Measurements from ENCODE around the gene MGAT2. TPM values are rescaled to one million over a fixed set of nuclear protein-coding genes. Genes with fewer than 3 reads are reported as not detected.
A peak's percentile ranks its signal among the peaks of the same experiment; 100 is the strongest.

MGAT2 gene
- total and polyA plus RNA-seq, 2 of the 4 experiments (the other 2 are of a cell fraction): 36.6 to 67.6 TPM

GRCh38 chr14:49619730-49620129, 869 bp upstream of the MGAT2 start:
- Histone ChIP-seq H3K9me3 (ENCODE audit: control insufficient read depth, insufficient read depth, low read length) (no peaks in the 10 kb centered on the region), H3K56ac (ENCODE audit: extremely low read depth, insufficient read depth, low read length) (peak overlapping the region; percentile 94), H2AK9ac (replicated peaks; ENCODE audit: low read depth, low read length, poor library complexity) (peak overlapping the region; percentile 92), H4K5ac (ENCODE audit: low read depth, low read length) (peak overlapping the region; percentile 2; the same call in 1 of the 2 replicates), H3K23ac (ENCODE audit: low read depth, low read length) (peak overlapping the region; percentile 81; the same call in 1 of the 2 replicates), H2AFZ (replicated peaks; ENCODE audit: low read length, poor library complexity) (no peak overlapping the region), H3K14ac (replicated peaks; ENCODE audit: low read depth, low read length) (peak overlapping the region; percentile 89), H3K18ac (ENCODE audit: low read depth, low read length) (no peak overlapping the region), H3K4me1 (ENCODE audit: control insufficient read depth, insufficient read depth, low read length) (peaks cover 13% of the 10 kb centered on the region), H3K27ac (ENCODE audit: insufficient read depth, low read length) (peak overlapping the region; percentile 91), H4K91ac (ENCODE audit: insufficient read depth, low read depth, low read length) (peak overlapping the region; percentile 87), H3K9me1 (ENCODE audit: insufficient read depth, low read length) (peaks cover 7% of the 10 kb centered on the region), H2BK15ac (ENCODE audit: low read depth, low read length) (no peak overlapping the region), H2BK5ac (ENCODE audit: low read depth, low read length, poor library complexity, severe bottlenecking) (peak overlapping the region; percentile 79), H2BK20ac (ENCODE audit: low read depth, low read length) (no peak overlapping the region), H4K8ac (ENCODE audit: low read depth in 2 of 2, low read length in 2 of 2) (peak overlapping the region; percentile 68 to 86; a peak in 2 of 4 replicates), H3K4me3 (ENCODE audit: insufficient read depth, low read depth, low read length) (peak overlapping the region; percentile 75), H3K9ac (ENCODE audit: low read depth, low read length) (peak overlapping the region; percentile 92), H3K36me3 (ENCODE audit: control insufficient read depth, insufficient read depth, low read length) (peaks cover 11% of the 10 kb centered on the region), H4K20me1 (ENCODE audit: insufficient read depth, low read length) (peaks cover 46% of the 10 kb centered on the region), H3K79me1 (ENCODE audit: low read depth in 1 of 2, low read length in 2 of 2) (peaks cover 8 to 55% of the 10 kb centered on the region in 2 experiments; a peak in 3 of 4 replicates), H2BK120ac (ENCODE audit: low read depth, low read length) (no peak overlapping the region), H3K4me2 (ENCODE audit: low read depth, low read length) (peak overlapping the region; percentile 82), H3K27me3 (ENCODE audit: control insufficient read depth, insufficient read depth, low read length) (no peaks in the 10 kb centered on the region), H2AK5ac (ENCODE audit: low read depth, low read length) (peak overlapping the region; percentile 31; the same call in 1 of the 2 replicates), H3K4ac (ENCODE audit: low read depth, low read length) (peak overlapping the region; percentile 93)
- in situ Hi-C loops (cut with MboI; ENCODE audit: low sequenced_read_pairs): no loop called here
- dilution Hi-C loops (cut with HindIII; ENCODE audit: low sequenced_read_pairs, unreplicated experiment): no loop called here
- no CpG with 5 or more reads among the region's 11 CpGs for WGBS, 2 experiments (ENCODE audit: extremely low coverage in 2 of 2, insufficient read length in 1 of 2)
- no peak for DNase-seq
- ChIA-PET CTCF (interaction anchor here (1.1 kb wide), 1 partner anchor 10 kb away, joined by 3 read pairs; no protein-coding TSS in a partner anchor), POLR2A (ENCODE audit: unreplicated experiment) (no interaction called here)
- no peak for ATAC-seq (ENCODE audit: low read depth)
- TF ChIP-seq POLR2A (IDR thresholded peaks at IDR 0.05; ENCODE audit: low read depth, low read length) (no peak), MAFK (IDR thresholded peaks at IDR 0.05; ENCODE audit: low read depth, low read length) (no peak), BHLHE40 (IDR thresholded peaks at IDR 0.05; ENCODE audit: low read depth, low read length) (no peak), MXI1 (IDR thresholded peaks at IDR 0.05; ENCODE audit: borderline replicate concordance, low read depth, low read length) (no peak), RCOR1 (IDR thresholded peaks at IDR 0.05; ENCODE audit: insufficient replicate concordance, low read length) (no peak), SMC3 (IDR thresholded peaks at IDR 0.05; ENCODE audit: low read depth, low read length) (no peak), CHD1 (IDR thresholded peaks at IDR 0.05; ENCODE audit: low read depth, low read length) (no peak), FOS (IDR thresholded peaks at IDR 0.05; ENCODE audit: low read depth, low read length) (no peak), MAZ (IDR thresholded peaks at IDR 0.05; ENCODE audit: borderline replicate concordance, low read depth, low read length) (no peak), CEBPB (IDR thresholded peaks at IDR 0.05; ENCODE audit: low read depth, low read length) (no peak)
- no TSS peak for BruUV-seq (replicated peaks)
- intact Hi-C loops (cut with micrococcal nuclease): loop anchor here (2.0 kb wide), 1 partner anchor 157 kb away; no protein-coding TSS in a partner anchor

All from IMR-90 (cell line).